K562 (cell line): Measurements from ENCODE around the gene HYAL1. TPM values are rescaled to one million over a fixed set of nuclear protein-coding genes. Genes with fewer than 3 reads are reported as not detected.
A peak's percentile ranks its signal among the peaks of the same experiment; 100 is the strongest.

Experiments used
- ATAC-seq: fragments of 200-7000 bp; cut with Tn5 transposase; 3 replicates; pipeline ENCODE4 v1.9.1; 2020; ENCODE audit warnings: moderate library complexity
- BruUV-seq: library from RNA; stranded (reverse); fragments of 400-500 nt; replicated peaks from 2 replicates; lab custom pipeline; 2021; lab: Mats Ljungman, UMichigan
- CTCF ChIA-PET: fragments of 300-600 bp; formaldehyde crosslinking; extraction: SDS; loops from one replicate; lab custom pipeline; 2021; ENCODE audit warnings: low intra/inter-chr PET ratio; lab: Yijun Ruan, JAX
- POLR2A ChIA-PET: fragments of 300-600, 350-650 bp; sonication (Branson Sonifier 250); formaldehyde crosslinking; extraction: SDS; loops from one replicate; lab custom pipeline; 2021; ENCODE audit warnings: antibody characterized with exemption, inconsistent platforms; lab: Yijun Ruan, JAX
- DNase-seq, 4 experiments: peaks; one replicate each; pipeline versions ENCODE4 v3.0.0 to v3.0.0-alpha.2; 2011 to 2018; ENCODE audit warnings: low spot score in 3 of 4, mixed read lengths in 3 of 4; ENCODE audit errors: extremely low read depth in 1 of 4
- FAIRE-seq: peaks from 2 replicates; lab custom pipeline; 2011; peaks lifted over from hg19 to GRCh38; lab: Jason Lieb, UNC
- H2AFZ ChIP-seq: 2 replicates; pipeline ENCODE4 v1.6.0; 2011; ENCODE audit warnings: low read depth, low read length, control low read depth, inconsistent platforms
- H3K27ac ChIP-seq: fragments of 200-600 bp; 3 replicates; pipeline ENCODE4 v1.8.0; 2011; ENCODE audit warnings: low read depth, mild to moderate bottlenecking, control low read depth, inconsistent platforms, low read length, moderate library complexity, mixed read lengths; ENCODE audit errors: extremely low read depth
- H3K27me3 ChIP-seq, 2 experiments: fragments of 300-600 bp in 1 of 2; 2 replicates in 1 of 2; 3 replicates in 1 of 2; pipeline versions ENCODE4 v1.6.0 to v1.8.0; 2011; ENCODE audit warnings: inconsistent platforms in 2 of 2, low read length in 2 of 2, mild to moderate bottlenecking in 1 of 2, mixed read lengths in 1 of 2, moderate library complexity in 1 of 2; ENCODE audit not compliant: control insufficient read depth in 2 of 2, insufficient read depth in 2 of 2
- H3K36me3 ChIP-seq: fragments of 300-600 bp; 3 replicates; pipeline ENCODE4 v1.8.0; 2011; ENCODE audit warnings: mild to moderate bottlenecking, low read length, inconsistent platforms; ENCODE audit not compliant: control insufficient read depth, insufficient read depth
- H3K4me1 ChIP-seq, 2 experiments: fragments of 200-600 bp in 1 of 2; replicated peaks in 1 of 2; 2 replicates in 1 of 2; 3 replicates in 1 of 2; pipeline versions ENCODE4 v1.5.1 to v1.8.0; 2011; ENCODE audit warnings: inconsistent platforms in 2 of 2, low read length in 2 of 2, mild to moderate bottlenecking in 1 of 2, mixed read lengths in 1 of 2, moderate library complexity in 1 of 2; ENCODE audit not compliant: control insufficient read depth in 2 of 2, insufficient read depth in 2 of 2
- H3K4me2 ChIP-seq: 2 replicates; pipeline ENCODE4 v1.6.1; 2011; ENCODE audit warnings: low read length, control low read depth, inconsistent platforms, mixed read lengths; ENCODE audit not compliant: insufficient read depth
- H3K4me3 ChIP-seq: fragments of 200-600 bp; sonication (generic), shearing (Covaris generic); 2 replicates; pipeline ENCODE4 v1.5.1; 2016; ENCODE audit warnings: control low read depth, inconsistent platforms
- H3K79me2 ChIP-seq: fragments of 200-600 bp; 3 replicates; pipeline ENCODE4 v1.8.0; 2011; ENCODE audit warnings: low read length, inconsistent platforms; ENCODE audit not compliant: control insufficient read depth, insufficient read depth
- H3K9ac ChIP-seq, 2 experiments: 2 replicates each; pipeline versions ENCODE4 v1.6.0 to v1.6.1; 2011; ENCODE audit warnings: low read depth in 2 of 2, low read length in 2 of 2, control low read depth in 1 of 2, inconsistent platforms in 1 of 2, mild to moderate bottlenecking in 1 of 2, mixed read lengths in 1 of 2; ENCODE audit not compliant: insufficient read depth in 1 of 2
- H3K9me1 ChIP-seq: one replicate; pipeline ENCODE4 v1.6.0; 2011; ENCODE audit warnings: inconsistent platforms, mild to moderate bottlenecking, low read length, moderate library complexity; ENCODE audit not compliant: control insufficient read depth, insufficient read depth
- H3K9me3 ChIP-seq: replicated peaks from 2 replicates; pipeline ENCODE4 v1.5.1; 2011; ENCODE audit warnings: low read depth, low read length, inconsistent platforms; ENCODE audit not compliant: control insufficient read depth, insufficient read depth
- H4K20me1 ChIP-seq: replicated peaks from 2 replicates; pipeline ENCODE4 v1.6.1; 2011; ENCODE audit warnings: low read length, inconsistent platforms, mixed read lengths; ENCODE audit not compliant: control insufficient read depth, insufficient read depth
- ARHGAP35 ChIP-seq: fragments of 450-650 bp; IDR thresholded peaks from 2 replicates; pipeline ENCODE4 v1.6.1; 2018; ENCODE audit not compliant: partially characterized antibody
- ARID1B ChIP-seq: fragments of 450-650 bp; IDR thresholded peaks from 2 replicates; pipeline ENCODE4 v1.6.1; 2016; ENCODE audit warnings: antibody characterized with exemption, mild to moderate bottlenecking, inconsistent platforms
- ATF3 ChIP-seq, 2 experiments: fragments of 450-650 bp in 1 of 2; sonication (generic) in 1 of 2; formaldehyde crosslinking in 1 of 2; IDR thresholded peaks in 1 of 2; conservative IDR thresholded peaks in 1 of 2; 2 replicates each; pipeline versions ENCODE4 v1.6.1 to v1.8.1; 2016 to 2023; ENCODE audit warnings: mild to moderate bottlenecking in 2 of 2, moderate library complexity in 2 of 2, inconsistent platforms in 1 of 2, missing genetic modification reagents in 1 of 2
- CHD1 ChIP-seq: fragments of 200-600 bp; sonication (generic); IDR thresholded peaks from one replicate; pipeline ENCODE4 v1.6.1; 2012; ENCODE audit warnings: mild to moderate bottlenecking, moderate library complexity, low read length, inconsistent platforms
- NR0B1 ChIP-seq: fragments of 450-650 bp; IDR thresholded peaks from one replicate; pipeline ENCODE4 v1.6.1; 2018; ENCODE audit warnings: mild to moderate bottlenecking, moderate library complexity; ENCODE audit not compliant: partially characterized antibody
- NUFIP1 ChIP-seq: fragments of 450-650 bp; IDR thresholded peaks from 2 replicates; pipeline ENCODE4 v1.6.1; 2018; ENCODE audit not compliant: partially characterized antibody
- POLR2AphosphoS2 ChIP-seq: IDR thresholded peaks from 2 replicates; pipeline ENCODE4 v1.6.1; 2012; ENCODE audit warnings: low read length, improper control_type of control experiment
- RAD51 ChIP-seq: fragments of 450-650 bp; IDR thresholded peaks from 2 replicates; pipeline ENCODE4 v1.7.1; 2016; ENCODE audit warnings: low read depth, mild to moderate bottlenecking, borderline replicate concordance
- SRSF7 ChIP-seq: fragments of 200-400 bp; formaldehyde crosslinking; optimal IDR thresholded peaks from 2 replicates; pipeline ENCODE3; 2017; ENCODE audit warnings: mild to moderate bottlenecking, low read depth, low read length
- TFAP4 ChIP-seq: sonication (generic); formaldehyde crosslinking; IDR thresholded peaks from 2 replicates; pipeline ENCODE4 v1.8.0; 2022; ENCODE audit warnings: missing genetic modification reagents, mild to moderate bottlenecking, moderate library complexity, borderline replicate concordance
- ZBTB5 ChIP-seq: fragments of 450-650 bp; IDR thresholded peaks from 2 replicates; pipeline ENCODE4 v1.6.1; 2017; ENCODE audit warnings: antibody characterized with exemption
- ZKSCAN3 ChIP-seq: fragments of 250-450 bp; sonication (Bioruptor Pico); IDR thresholded peaks from 2 replicates; pipeline ENCODE4 v1.4.0; 2020
- ZNF764 ChIP-seq: fragments of 250-450 bp; sonication (Bioruptor Pico); IDR thresholded peaks from 2 replicates; pipeline ENCODE4 v1.4.0; 2020; ENCODE audit warnings: low read depth, mild to moderate bottlenecking, moderate library complexity
- WGBS: fragments of 100-300 bp; shearing (Covaris generic); methylation state at CpG from one replicate; pipeline ENCODE4 v1.1.6; 2016; ENCODE audit warnings: low coverage, mixed read lengths; ENCODE audit not compliant: insufficient coverage; ENCODE audit errors: missing lambda C conversion rate; 5-methylcytosine and 5-hydroxymethylcytosine counted together
- in situ Hi-C: fragments of 300-500 bp; cut with MboI; formaldehyde crosslinking; loops from 4 replicates; pipeline ENCODE4 v1.15.0; 2018; ENCODE audit warnings: inconsistent platforms, mixed read lengths
- intact Hi-C: fragments of 100-400 bp; cut with micrococcal nuclease; formaldehyde crosslinking; loops from 2 replicates; pipeline ENCODE4 v1.14.2; 2022
- polyA plus RNA-seq, 8 experiments: library from polyadenylated mRNA; depleted of rRNA in 4 of 8; stranded (reverse) in 5 of 8; unstranded in 3 of 8; fragments of >200 nt; fragmentation: Nextera tagmentation in 2 of 8; fragmentation: Illumina TruSeq in 1 of 8; extraction: Ambion mirVana in 2 of 8; extraction: Trizol in 1 of 8; gene quantifications; 2 replicates each; pipeline versions ENCODE4 v1.2.1 to v1.2.3, GENCODE V29; 2011 to 2014; ENCODE audit warnings: inconsistent platforms in 1 of 8, missing spikeins in 1 of 8
- total RNA-seq, 7 experiments: library from RNA; depleted of rRNA in 6 of 7; stranded (reverse); fragments of >200 nt in 6 of 7; fragmentation: Illumina TruSeq in 2 of 7; extraction: Trizol in 2 of 7; gene quantifications; 2 replicates each; pipeline versions ENCODE4 v1.2.1 to v1.2.3, GENCODE V29; 2011 to 2021; ENCODE audit warnings: low replicate concordance in 1 of 7

HYAL1 gene
- total and polyA plus RNA-seq, 9 of the 15 experiments (the other 6 are each of a cell fraction or from before 2014, with no cell fraction given), result 1.4 to 8.5 (median 4.7) TPM

GRCh38 chr3:50316657-50317242 lies 13.4 kb upstream of the HYAL1 start:
- Histone ChIP-seq H3K9ac (peak overlapping the region in 1 of 2 experiments; percentile 86; a peak in 2 of 4 replicates), H3K9me3 (no peaks in the 10 kb centered on the region), H3K4me3 (no peak overlapping the region), H3K27me3 (no peaks in the 10 kb centered on the region), H3K36me3 (peaks cover 20% of the 10 kb centered on the region; the same call in 2 of the 3 replicates), H3K79me2 (peaks cover 22% of the 10 kb centered on the region), H4K20me1 (no peaks in the 10 kb centered on the region), H3K27ac (peak overlapping the region; percentile 47; the same call in 2 of the 3 replicates), H3K4me1 (peaks cover 23 to 53% of the 10 kb centered on the region in 2 experiments), H2AFZ (no peak overlapping the region), H3K9me1 (no peaks in the 10 kb centered on the region), H3K4me2 (peak overlapping the region; percentile 65)
- in situ Hi-C loops (no loop called here), intact Hi-C loops (no loop called here)
- no TSS peak for BruUV-seq
- WGBS, result 4% methylated on average over 4 of the region's 9 CpGs
- ChIA-PET POLR2A (interaction anchor here (0.7 to 1.1 kb wide), 4 partner anchors 11 to 543 kb away, joined by 3 to 5 read pairs (median 4); partner anchors contain the start of gene TUSC2), CTCF (no interaction called here)
- peak; percentile 89 for FAIRE-seq
- peak; percentile 75 for ATAC-seq
- peak; percentile 62 to 85 (median 66) for DNase-seq
- TF ChIP-seq ZKSCAN3 (CRISPR knock-in tag) (no peak), CHD1 (no peak), ARHGAP35 (no peak), NUFIP1 (no peak), POLR2AphosphoS2 (no peak), ATF3 (IDR thresholded peaks at IDR 0.05) (peak; percentile 94), ATF3 (CRISPR knock-in tag; conservative IDR thresholded peaks at IDR 0.05) (no peak), ZNF764 (CRISPR knock-in tag) (no peak), ZBTB5 (no peak), NR0B1 (no peak), SRSF7 (no peak), ARID1B (peak; percentile 44), TFAP4 (CRISPR knock-in tag) (peak; percentile 67; the same call in 1 of the 2 replicates), RAD51 (no peak)
